Stimulated activated CD8-positive, alpha-beta memory T cell treated with anti-CD3 and anti-CD28 coated beads, Interleukin-15, amount 100 ng/mL, for 4 hours (primary cell): ENCODE measurements around the gene TENM4.

Experiments used
- DNase-seq, 2 donors: peaks; one replicate each; pipeline ENCODE4 v3.0.0-alpha.2; 2020; ENCODE audit warnings: low read depth in 2 of 2

Gene TENM4

GRCh38 chr11:79344753-79345294 lies 96.0 kb downstream of the TENM4 start:
- DNase-seq: no peak

- no peak for DNase-seq
These were observed 98.1 kb downstream of the TENM4 start for GRCh38 chr11:79342686-79343085.

GRCh38 chr11:79342236-79342635 lies 98.6 kb downstream of the TENM4 start:
- DNase-seq: no peak

GRCh38 chr11:79340535-79340934 lies 100.3 kb downstream of the TENM4 start:
- no peak for DNase-seq

GRCh38 chr11:79336797-79337517 lies 103.9 kb downstream of the TENM4 start:
- DNase-seq: no peak

GRCh38 chr11:79335681-79336080 lies 105.1 kb downstream of the TENM4 start:
- no peak for DNase-seq

GRCh38 chr11:79333355-79333754 lies 107.5 kb downstream of the TENM4 start:
- DNase-seq: no peak

- DNase-seq: no peak
These were observed 108.8 kb downstream of the TENM4 start for GRCh38 chr11:79332017-79332416.

- DNase-seq: no peak
These were observed 109.5 kb downstream of the TENM4 start for GRCh38 chr11:79331203-79331901.

GRCh38 chr11:79330651-79331050 lies 110.2 kb downstream of the TENM4 start:
- DNase-seq: no peak

- DNase-seq: no peak
These were observed 111.3 kb downstream of the TENM4 start for GRCh38 chr11:79329561-79329960.

- DNase-seq: no peak
These were observed 112.4 kb downstream of the TENM4 start for GRCh38 chr11:79328402-79328801.

- DNase-seq: no peak
These were observed 115.0 kb downstream of the TENM4 start for GRCh38 chr11:79325851-79326250.

- no peak for DNase-seq
These were observed 119.6 kb downstream of the TENM4 start for GRCh38 chr11:79321263-79321662.

- DNase-seq: no peak
These were observed 125.7 kb downstream of the TENM4 start for GRCh38 chr11:79314906-79315689.

- DNase-seq: no peak
These were observed 127.3 kb downstream of the TENM4 start for GRCh38 chr11:79313530-79313913.

GRCh38 chr11:79312617-79313529 lies 128.0 kb downstream of the TENM4 start:
- no peak for DNase-seq

- DNase-seq: no peak
These were observed 129.4 kb downstream of the TENM4 start for GRCh38 chr11:79311461-79311860.

GRCh38 chr11:79309407-79309806 lies 131.4 kb downstream of the TENM4 start:
- no peak for DNase-seq

GRCh38 chr11:79308429-79308828 lies 132.4 kb downstream of the TENM4 start:
- DNase-seq: no peak

GRCh38 chr11:79304599-79305212 lies 136.1 kb downstream of the TENM4 start:
- no peak for DNase-seq
